ENCODE measurements around the gene NF1.

GRCh38 chr17:31099016-31099415, 4.2 kb downstream of the NF1 start:
- TF ChIP-seq CTCF (IDR thresholded peaks at IDR 0.05) (no peak), EZH2 (IDR thresholded peaks at IDR 0.05; ENCODE audit: borderline replicate concordance, insufficient read depth, low read depth, low read length, poor library complexity, severe bottlenecking) (no peak)
